Testis (tissue), 2 donors: Measurements from ENCODE around the gene OFD1.

ENCODE experiments used
- POLR2A ChIP-seq: fragments of 450-650 bp; IDR thresholded peaks from one replicate; pipeline ENCODE4 v1.6.1; 2017; ENCODE audit warnings: antibody characterized with exemption, mild to moderate bottlenecking, moderate library complexity
- TF ChIP-seq, protein P1 (sequence below), 3 experiments: fragments of 450-650 bp in 2 of 3; fragments of 200-600 bp in 1 of 3; sonication (generic) in 1 of 3; IDR thresholded peaks; one replicate each; pipeline ENCODE4 v1.5.1; 2016 to 2019; ENCODE audit warnings: antibody characterized with exemption in 3 of 3, mild to moderate bottlenecking in 2 of 3, moderate library complexity in 1 of 3

DNA sequence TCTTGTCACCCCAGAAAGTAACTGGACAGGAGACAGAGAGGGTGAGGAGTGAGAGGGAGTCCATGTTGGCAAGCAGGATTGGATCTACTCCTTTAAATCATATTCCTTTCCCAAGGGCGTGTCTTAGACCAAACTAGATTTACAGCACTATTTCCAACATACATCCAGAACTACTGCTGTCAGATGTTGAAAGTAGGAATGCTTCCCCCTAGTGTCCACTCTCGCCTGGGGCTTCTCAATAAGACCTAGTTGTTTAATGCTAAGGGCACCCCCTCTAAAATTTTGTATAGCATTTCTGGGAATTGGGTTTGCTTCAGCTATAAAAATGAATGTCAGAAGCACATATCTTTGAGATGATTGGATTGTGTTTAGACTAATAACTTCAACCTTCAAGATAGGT is 13.3 kb downstream of the OFD1 start:
- TF ChIP-seq, protein P1, sequence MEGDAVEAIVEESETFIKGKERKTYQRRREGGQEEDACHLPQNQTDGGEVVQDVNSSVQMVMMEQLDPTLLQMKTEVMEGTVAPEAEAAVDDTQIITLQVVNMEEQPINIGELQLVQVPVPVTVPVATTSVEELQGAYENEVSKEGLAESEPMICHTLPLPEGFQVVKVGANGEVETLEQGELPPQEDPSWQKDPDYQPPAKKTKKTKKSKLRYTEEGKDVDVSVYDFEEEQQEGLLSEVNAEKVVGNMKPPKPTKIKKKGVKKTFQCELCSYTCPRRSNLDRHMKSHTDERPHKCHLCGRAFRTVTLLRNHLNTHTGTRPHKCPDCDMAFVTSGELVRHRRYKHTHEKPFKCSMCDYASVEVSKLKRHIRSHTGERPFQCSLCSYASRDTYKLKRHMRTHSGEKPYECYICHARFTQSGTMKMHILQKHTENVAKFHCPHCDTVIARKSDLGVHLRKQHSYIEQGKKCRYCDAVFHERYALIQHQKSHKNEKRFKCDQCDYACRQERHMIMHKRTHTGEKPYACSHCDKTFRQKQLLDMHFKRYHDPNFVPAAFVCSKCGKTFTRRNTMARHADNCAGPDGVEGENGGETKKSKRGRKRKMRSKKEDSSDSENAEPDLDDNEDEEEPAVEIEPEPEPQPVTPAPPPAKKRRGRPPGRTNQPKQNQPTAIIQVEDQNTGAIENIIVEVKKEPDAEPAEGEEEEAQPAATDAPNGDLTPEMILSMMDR (IDR thresholded peaks at IDR 0.05), result peak; percentile 14 to 18 (median 15)
- TF ChIP-seq POLR2A, result no peak
